Trophoblast cell (in vitro differentiated cells and primary cell): Measurements from ENCODE around the gene SLC66A3.

ENCODE experiments used
- DNase-seq, 2 donors: peaks; one replicate each; pipeline ENCODE4 v3.0.0-alpha.2; 2016
- H2AFZ ChIP-seq: 2 replicates; pipeline ENCODE4 v1.6.1; 2013; ENCODE audit warnings: low read length, moderate library complexity, mild to moderate bottlenecking; ENCODE audit not compliant: insufficient read depth, poor library complexity
- H2AK5ac ChIP-seq: 2 replicates; pipeline ENCODE4 v1.6.1; 2013; ENCODE audit warnings: mild to moderate bottlenecking, low read length
- H2BK120ac ChIP-seq: 2 replicates; pipeline ENCODE4 v1.6.1; 2013; ENCODE audit warnings: low read length, mild to moderate bottlenecking, moderate library complexity; ENCODE audit not compliant: insufficient read depth, poor library complexity
- H2BK12ac ChIP-seq: 2 replicates; pipeline ENCODE4 v1.6.1; 2013; ENCODE audit warnings: mild to moderate bottlenecking, low read length, moderate library complexity
- H2BK5ac ChIP-seq: 2 replicates; pipeline ENCODE4 v1.6.1; 2013; ENCODE audit warnings: low read length, low read depth, moderate library complexity, mild to moderate bottlenecking; ENCODE audit not compliant: poor library complexity
- H3K14ac ChIP-seq: 2 replicates; pipeline ENCODE4 v1.6.1; 2013; ENCODE audit warnings: mild to moderate bottlenecking, low read length
- H3K18ac ChIP-seq: 2 replicates; pipeline ENCODE4 v1.6.1; 2013; ENCODE audit warnings: mild to moderate bottlenecking, low read length
- H3K23ac ChIP-seq: 2 replicates; pipeline ENCODE4 v1.6.1; 2013; ENCODE audit warnings: low read length
- H3K27ac ChIP-seq: 2 replicates; pipeline ENCODE4 v1.5.1; 2013; ENCODE audit warnings: low read depth, mild to moderate bottlenecking, inconsistent platforms, low read length, moderate library complexity
- H3K27me3 ChIP-seq: 2 replicates; pipeline ENCODE4 v1.6.1; 2013; ENCODE audit warnings: inconsistent platforms, mild to moderate bottlenecking, low read length, moderate library complexity; ENCODE audit not compliant: insufficient read depth
- H3K36me3 ChIP-seq, 2 experiments: 1 replicate in 1 of 2; 2 replicates in 1 of 2; pipeline ENCODE4 v1.6.1; 2013; ENCODE audit warnings: low read length in 2 of 2, mild to moderate bottlenecking in 2 of 2, moderate library complexity in 1 of 2; ENCODE audit not compliant: insufficient read depth in 2 of 2, control insufficient read depth in 1 of 2
- H3K4ac ChIP-seq: 2 replicates; pipeline ENCODE4 v1.6.1; 2013; ENCODE audit warnings: low read depth, mild to moderate bottlenecking, low read length, moderate library complexity
- H3K4me1 ChIP-seq, 2 experiments: 1 replicate in 1 of 2; 2 replicates in 1 of 2; pipeline ENCODE4 v1.6.1; 2013; ENCODE audit warnings: low read length in 2 of 2, mild to moderate bottlenecking in 2 of 2, moderate library complexity in 1 of 2; ENCODE audit not compliant: insufficient read depth in 2 of 2, control insufficient read depth in 1 of 2
- H3K4me2 ChIP-seq: 2 replicates; pipeline ENCODE4 v1.6.1; 2013; ENCODE audit warnings: inconsistent platforms, mild to moderate bottlenecking, low read length, moderate library complexity
- H3K4me3 ChIP-seq: 2 replicates; pipeline ENCODE4 v1.5.1; 2013; ENCODE audit warnings: mild to moderate bottlenecking, low read depth, low read length, inconsistent platforms
- H3K79me1 ChIP-seq: one replicate; pipeline ENCODE4 v1.6.1; 2013; ENCODE audit warnings: low read length
- H3K79me2 ChIP-seq: 2 replicates; pipeline ENCODE4 v1.6.1; 2013; ENCODE audit warnings: low read length, mild to moderate bottlenecking; ENCODE audit not compliant: control insufficient read depth, insufficient read depth, poor library complexity
- H3K9ac ChIP-seq: 2 replicates; pipeline ENCODE4 v1.6.1; 2013; ENCODE audit warnings: mild to moderate bottlenecking, low read length
- H3K9me3 ChIP-seq: 2 replicates; pipeline ENCODE4 v1.6.1; 2013; ENCODE audit warnings: low read depth, mild to moderate bottlenecking, control low read depth, inconsistent platforms, low read length; ENCODE audit not compliant: insufficient read depth
- H4K12ac ChIP-seq: 2 replicates; pipeline ENCODE4 v1.6.1; 2013; ENCODE audit warnings: low read depth, mild to moderate bottlenecking, low read length, moderate library complexity
- H4K8ac ChIP-seq: 2 replicates; pipeline ENCODE4 v1.6.1; 2013; ENCODE audit warnings: low read depth, mild to moderate bottlenecking, low read length, moderate library complexity
- H4K91ac ChIP-seq: one replicate; pipeline ENCODE4 v1.6.1; 2013; ENCODE audit warnings: low read depth, mild to moderate bottlenecking, low read length, moderate library complexity
- WGBS: extraction: QIAGEN DNeasy Blood & Tissue Kit; methylation state at CpG from one replicate; pipeline ENCODE4 v1.1.7; 2013; ENCODE audit warnings: missing lambda C conversion rate; ENCODE audit not compliant: insufficient read length, insufficient coverage; ENCODE audit errors: extremely low coverage; 5-methylcytosine and 5-hydroxymethylcytosine counted together

Gene SLC66A3

DNA sequence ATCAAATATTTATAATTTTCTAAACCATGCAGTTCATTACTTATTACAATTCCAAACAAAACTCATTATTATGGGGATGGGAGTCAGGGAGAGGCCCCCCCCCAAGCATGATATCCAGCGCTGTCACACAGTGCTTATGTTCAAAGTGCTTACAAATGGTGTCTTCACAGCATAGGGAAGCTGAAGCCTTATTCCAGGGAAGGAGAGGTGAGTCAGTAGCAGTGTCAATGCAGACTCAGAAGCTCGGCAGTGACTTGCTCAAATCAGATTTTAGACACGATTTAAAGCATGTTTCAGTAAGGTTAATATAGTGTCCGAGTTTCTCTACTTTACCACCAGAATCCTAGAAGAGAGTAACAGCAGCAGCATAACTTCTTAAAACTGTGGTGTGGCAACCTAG is 24.6 kb downstream of the SLC66A3 start:
- Histone ChIP-seq H2BK5ac (no peak overlapping the region), H3K27ac (no peak overlapping the region)

DNA sequence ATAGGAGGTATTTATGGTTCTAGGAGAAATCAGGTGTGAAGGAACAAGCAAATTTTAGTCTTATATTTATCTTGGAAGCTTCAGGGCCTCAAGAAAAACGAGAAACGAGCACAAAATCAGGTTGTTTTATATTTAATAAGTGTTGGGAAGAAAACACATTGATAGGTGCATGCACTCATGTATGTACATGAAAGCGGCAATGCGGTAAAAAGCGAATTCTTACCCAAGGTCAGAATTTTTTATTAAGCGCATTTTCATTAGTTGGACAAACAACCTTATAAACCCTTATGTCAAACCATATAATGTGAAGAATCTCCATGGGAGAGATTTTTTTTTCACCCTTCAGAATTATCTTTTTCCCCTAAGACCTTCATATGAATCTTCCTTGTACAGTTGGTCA is 25.4 kb downstream of the SLC66A3 start:
- WGBS: no CpG with 5 or more reads among the region's 6 CpGs

More for the DNA sequence above, 24.6 kb downstream of the SLC66A3 start:
- Histone ChIP-seq H2BK120ac (no peak overlapping the region), H3K23ac (no peak overlapping the region), H3K79me2 (no peaks in the 10 kb centered on the region), H2AK5ac (no peak overlapping the region), H4K91ac (no peak overlapping the region), H3K4me3 (no peak overlapping the region), H3K4me2 (no peak overlapping the region), H3K4ac (no peak overlapping the region), H3K9ac (no peak overlapping the region), H3K4me1 (no peaks in the 10 kb centered on the region), H3K79me1 (no peaks in the 10 kb centered on the region), H3K18ac (no peak overlapping the region), H3K14ac (no peak overlapping the region), H4K12ac (no peak overlapping the region), H3K9me3 (no peaks in the 10 kb centered on the region), H3K36me3 (peaks cover 2 to 7% of the 10 kb centered on the region in 2 experiments), H3K27me3 (no peaks in the 10 kb centered on the region), H4K8ac (no peak overlapping the region), H2BK12ac (no peak overlapping the region), H2AFZ (no peak overlapping the region)
- DNase-seq: no peak
- WGBS: no CpG with 5 or more reads among the region's 4 CpGs

DNA sequence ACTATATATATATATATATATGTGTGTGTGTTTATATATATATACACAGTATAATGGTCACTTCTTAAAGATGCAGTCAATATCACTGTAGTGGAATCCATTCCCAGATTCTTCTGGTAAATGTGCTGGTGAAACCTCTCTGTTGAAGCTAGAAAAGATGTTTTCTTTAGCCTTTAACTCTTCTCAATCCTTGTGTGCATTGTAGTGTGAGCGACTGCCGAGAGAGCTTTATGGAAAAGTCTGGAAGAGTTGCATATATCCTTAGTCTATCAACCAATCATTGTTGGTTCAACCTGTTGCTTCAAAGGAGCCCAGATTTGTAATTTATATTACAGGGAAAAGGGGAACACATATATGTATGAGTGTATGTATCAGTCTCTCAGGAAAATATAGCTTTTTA is 27.7 kb downstream of the SLC66A3 start:
- no peak for DNase-seq
- WGBS: no CpG with 5 or more reads among the region's 2 CpGs
- Histone ChIP-seq H3K9ac (no peak overlapping the region), H3K4me2 (no peak overlapping the region), H3K14ac (no peak overlapping the region), H3K27ac (no peak overlapping the region), H3K79me1 (peaks cover 2% of the 10 kb centered on the region), H3K79me2 (no peaks in the 10 kb centered on the region), H4K91ac (no peak overlapping the region), H3K18ac (no peak overlapping the region), H2AFZ (no peak overlapping the region), H3K4ac (no peak overlapping the region), H3K27me3 (no peaks in the 10 kb centered on the region), H3K23ac (no peak overlapping the region), H3K4me1 (no peaks in the 10 kb centered on the region), H3K4me3 (no peak overlapping the region), H2AK5ac (no peak overlapping the region), H3K36me3 (peaks cover 2 to 7% of the 10 kb centered on the region in 2 experiments), H2BK12ac (no peak overlapping the region), H2BK120ac (no peak overlapping the region), H2BK5ac (no peak overlapping the region), H4K12ac (no peak overlapping the region), H4K8ac (no peak overlapping the region), H3K9me3 (no peaks in the 10 kb centered on the region)

More for the DNA sequence above, 25.4 kb downstream of the SLC66A3 start:
- Histone ChIP-seq H3K4me2 (no peak overlapping the region), H2BK5ac (no peak overlapping the region), H3K4me3 (no peak overlapping the region), H3K4ac (no peak overlapping the region), H3K79me1 (no peaks in the 10 kb centered on the region), H2BK120ac (no peak overlapping the region), H3K27ac (no peak overlapping the region), H3K18ac (no peak overlapping the region), H3K14ac (no peak overlapping the region), H3K9ac (no peak overlapping the region), H2AFZ (no peak overlapping the region), H3K27me3 (no peaks in the 10 kb centered on the region), H4K91ac (no peak overlapping the region), H4K8ac (no peak overlapping the region), H4K12ac (no peak overlapping the region), H3K4me1 (no peaks in the 10 kb centered on the region), H3K9me3 (no peaks in the 10 kb centered on the region), H3K23ac (no peak overlapping the region), H2AK5ac (no peak overlapping the region), H3K36me3 (peaks cover 2 to 7% of the 10 kb centered on the region in 2 experiments), H2BK12ac (no peak overlapping the region), H3K79me2 (no peaks in the 10 kb centered on the region)
- no peak for DNase-seq

DNA sequence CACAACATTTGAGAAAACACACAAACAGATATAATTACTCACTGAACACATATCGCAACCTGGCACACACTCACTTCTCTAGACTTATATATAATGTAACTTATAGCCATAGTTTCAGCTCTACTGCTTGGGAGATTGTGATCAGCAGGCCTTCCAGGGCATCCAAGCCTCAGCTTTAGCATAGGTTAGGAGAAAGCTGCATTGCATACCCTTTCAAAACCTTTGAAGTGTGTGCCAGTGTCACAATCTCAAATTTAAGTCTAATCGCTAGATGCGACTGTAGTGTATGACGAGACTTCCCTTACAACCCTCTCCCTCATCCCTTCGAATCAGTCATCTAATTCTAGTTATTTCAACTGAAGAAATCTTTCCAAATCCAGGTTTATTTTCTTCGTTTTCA is 30.9 kb downstream of the SLC66A3 start:
- H2AK5ac ChIP-seq: no peak overlapping the region

More for the DNA sequence above, 30.9 kb downstream of the SLC66A3 start:
- WGBS: no CpG with 5 or more reads among the region's 6 CpGs
- Histone ChIP-seq H2AFZ (no peak overlapping the region), H3K4me3 (no peak overlapping the region), H3K23ac (no peak overlapping the region), H3K27me3 (no peaks in the 10 kb centered on the region), H3K9me3 (no peaks in the 10 kb centered on the region), H3K4me2 (no peak overlapping the region), H4K8ac (no peak overlapping the region), H3K14ac (no peak overlapping the region), H3K4me1 (no peaks in the 10 kb centered on the region), H3K27ac (no peak overlapping the region), H2BK5ac (no peak overlapping the region), H3K4ac (no peak overlapping the region), H3K9ac (no peak overlapping the region), H3K79me1 (peaks cover 2% of the 10 kb centered on the region), H4K91ac (no peak overlapping the region), H2BK120ac (no peak overlapping the region), H3K79me2 (no peaks in the 10 kb centered on the region), H3K36me3 (peaks cover 4 to 12% of the 10 kb centered on the region in 2 experiments), H3K18ac (no peak overlapping the region), H4K12ac (no peak overlapping the region), H2BK12ac (no peak overlapping the region)
- DNase-seq: no peak
